GM12872 (cell line): ENCODE measurements around the gene MISFA.

ENCODE experiments used
- CTCF ChIP-seq: IDR thresholded peaks from 3 replicates; pipeline ENCODE4 v1.5.1; 2011; ENCODE audit warnings: low read depth, mild to moderate bottlenecking, low read length, moderate library complexity; ENCODE audit not compliant: insufficient read depth

MISFA gene

DNA sequence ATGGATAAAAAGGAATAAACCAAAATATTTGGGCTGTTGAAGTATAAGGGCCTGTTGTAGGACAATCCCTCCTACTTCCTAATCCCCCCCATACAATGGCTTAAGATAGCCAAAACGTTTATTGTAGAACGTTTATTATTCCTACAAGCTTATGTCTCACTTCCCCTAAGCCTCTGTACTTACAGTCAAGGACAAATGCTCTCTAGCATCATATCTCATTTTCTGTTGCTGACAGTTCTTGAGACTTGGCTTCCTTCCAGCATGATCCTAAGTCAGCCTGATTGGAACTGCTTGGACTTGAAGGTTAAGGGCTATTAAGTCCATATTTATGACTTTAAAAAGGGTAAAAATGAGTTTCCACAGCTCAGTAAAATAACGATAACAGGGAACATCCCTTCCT lies 8.8 kb downstream of the MISFA start:
- TF ChIP-seq CTCF, result no peak

GRCh38 chr11:18611196-18611595 lies 11.6 kb downstream of the MISFA start:
- TF ChIP-seq CTCF, result no peak

DNA sequence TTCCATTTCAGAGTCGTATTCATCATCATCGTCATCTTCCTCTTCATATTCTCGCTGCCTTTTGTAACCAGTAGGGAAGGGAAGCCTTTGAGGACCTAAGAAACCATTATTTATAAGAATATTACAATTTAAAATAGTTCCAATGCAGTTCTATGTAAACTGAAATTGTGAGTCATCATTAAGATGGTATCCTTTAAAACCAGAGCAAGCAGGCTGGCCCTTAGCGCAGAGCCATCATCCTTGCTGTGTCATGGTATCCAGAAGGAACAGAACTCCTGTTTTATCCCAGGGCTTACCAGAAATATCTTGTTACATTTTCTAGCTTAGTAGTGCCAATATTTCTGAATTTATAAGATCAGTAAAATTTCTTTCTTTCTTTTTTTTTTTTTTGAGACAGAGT lies 12.8 kb downstream of the MISFA start:
- TF ChIP-seq CTCF, result no peak

GRCh38 chr11:18614667-18615066 lies 15.1 kb downstream of the MISFA start:
- no peak for TF ChIP-seq CTCF

DNA sequence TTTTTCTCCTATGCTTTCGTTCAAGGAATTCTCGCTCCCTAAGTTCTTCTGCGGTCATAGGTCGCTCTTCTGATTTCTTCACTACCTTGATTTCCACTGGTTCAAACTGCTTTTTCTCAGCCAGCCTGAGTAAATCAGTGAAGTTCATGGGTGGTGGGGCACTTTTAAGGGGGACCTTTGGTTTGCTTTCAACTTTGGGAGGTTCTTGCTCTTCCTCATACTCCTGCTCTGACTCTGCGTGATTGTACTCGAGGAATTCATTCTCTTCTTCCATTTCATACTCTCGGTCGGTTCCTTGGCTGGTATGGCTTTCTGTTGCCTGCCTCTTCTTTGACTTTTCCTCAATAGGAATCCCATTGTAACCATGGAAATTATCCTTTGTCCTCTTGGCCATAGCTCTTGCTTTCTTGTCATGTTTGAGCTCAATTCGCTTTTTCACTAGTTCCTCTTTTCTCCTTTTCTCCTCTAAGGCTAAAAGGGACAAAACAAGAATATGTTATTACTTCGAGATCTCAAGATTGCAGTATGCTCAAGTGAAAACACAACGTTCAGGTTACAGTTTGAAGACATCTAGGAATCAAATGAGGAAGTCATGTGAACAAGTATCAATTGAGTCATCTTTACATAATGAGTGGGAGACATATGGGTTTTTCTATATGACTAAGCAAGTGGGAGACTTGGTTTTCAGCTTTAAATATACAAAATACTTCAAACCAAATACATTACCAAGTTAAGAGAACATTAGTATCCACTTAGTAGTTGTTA lies 16.2 kb downstream of the MISFA start:
- TF ChIP-seq CTCF, result no peak

GRCh38 chr11:18617688-18618341 lies 18.2 kb downstream of the MISFA start:
- TF ChIP-seq CTCF, result no peak

DNA sequence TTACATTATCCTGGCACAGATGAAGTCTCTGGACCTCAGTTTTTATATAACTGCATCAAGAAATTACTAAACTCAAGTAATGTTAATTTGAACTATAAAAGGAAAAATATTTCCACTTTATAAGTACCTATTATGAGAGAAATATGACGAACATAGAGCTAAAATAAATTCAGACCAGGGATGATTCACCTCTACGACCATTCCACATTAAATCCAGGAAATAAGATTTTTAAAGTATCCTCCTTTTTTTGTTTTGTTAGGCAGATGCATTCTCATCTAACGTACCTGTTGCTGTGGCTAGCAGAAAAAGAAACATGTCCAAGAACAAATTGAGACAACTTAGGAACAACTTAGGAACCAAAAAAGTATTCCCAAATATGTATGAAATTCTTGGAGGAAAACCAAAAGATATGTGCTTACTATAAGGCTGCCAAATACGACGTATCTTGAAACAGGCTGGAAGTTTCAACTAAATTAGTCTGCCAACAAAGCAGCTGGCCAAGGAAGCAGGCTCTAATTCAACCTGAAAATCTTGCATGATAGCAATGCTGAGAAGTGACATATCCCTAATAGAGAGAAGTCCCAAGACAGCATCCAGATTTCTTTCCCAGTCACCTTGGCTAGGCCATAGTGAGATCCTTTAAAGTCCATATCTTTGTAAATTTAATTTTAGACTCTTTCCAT lies 18.9 kb downstream of the MISFA start:
- no peak for TF ChIP-seq CTCF
